ENCODE results near the gene C1orf198. TPM values are rescaled to one million over a fixed set of nuclear protein-coding genes. Genes with fewer than 3 reads are reported as not detected.

C1orf198 gene
- total RNA-seq, 1 donor, result 75.6 TPM

GRCh38 chr1:230818901-230819300 lies 49.4 kb downstream of the C1orf198 start:
- H3K4me3 ChIP-seq (ENCODE audit: low read depth, low read length), result no peak overlapping the region
- no peak for TF ChIP-seq CTCF (IDR thresholded peaks at IDR 0.05; ENCODE audit: insufficient read depth, low read length)
- DNase-seq (ENCODE audit: low read depth), result no peak

- no peak overlapping the region for H3K4me3 ChIP-seq (ENCODE audit: low read depth, low read length)
- no peak for DNase-seq (ENCODE audit: low read depth)
- TF ChIP-seq CTCF (IDR thresholded peaks at IDR 0.05; ENCODE audit: insufficient read depth, low read length), result no peak
Observed at GRCh38 chr1:230818367-230818766, 50.0 kb downstream of the C1orf198 start.

- no peak for TF ChIP-seq CTCF (IDR thresholded peaks at IDR 0.05; ENCODE audit: insufficient read depth, low read length)
Observed at GRCh38 chr1:230816018-230816417, 52.3 kb downstream of the C1orf198 start.

GRCh38 chr1:230814949-230815692 lies 53.2 kb downstream of the C1orf198 start:
- peak; percentile 25 for DNase-seq (ENCODE audit: low read depth)
- no peak for TF ChIP-seq CTCF (IDR thresholded peaks at IDR 0.05; ENCODE audit: insufficient read depth, low read length)
- no peak overlapping the region for H3K4me3 ChIP-seq (ENCODE audit: low read depth, low read length)

More at GRCh38 chr1:230816018-230816417, 52.3 kb downstream of the C1orf198 start:
- no peak overlapping the region for H3K4me3 ChIP-seq (ENCODE audit: low read depth, low read length)
- DNase-seq (ENCODE audit: low read depth), result no peak

GRCh38 chr1:230812568-230812967 lies 55.8 kb downstream of the C1orf198 start:
- TF ChIP-seq CTCF (IDR thresholded peaks at IDR 0.05; ENCODE audit: insufficient read depth, low read length), result no peak
- no peak overlapping the region for H3K4me3 ChIP-seq (ENCODE audit: low read depth, low read length)
- no peak for DNase-seq (ENCODE audit: low read depth)

- H3K4me3 ChIP-seq (ENCODE audit: low read depth, low read length), result no peak overlapping the region
- no peak for DNase-seq (ENCODE audit: low read depth)
- TF ChIP-seq CTCF (IDR thresholded peaks at IDR 0.05; ENCODE audit: insufficient read depth, low read length), result no peak
Observed at GRCh38 chr1:230809256-230809990, 58.9 kb downstream of the C1orf198 start.
